KBM-7 (cell line): ENCODE results near the gene MRPL11.
A peak's percentile ranks its signal among the peaks of the same experiment; 100 is the strongest.

Source experiments
- DNase-seq: peaks from one replicate; pipeline ENCODE4 v3.0.0-alpha.2; 2015
- in situ Hi-C: fragments of 300-500 bp; cut with MboI; formaldehyde crosslinking; loops from 2 replicates; pipeline ENCODE4 v1.14.3; 2020; ENCODE audit warnings: low sequenced_read_pairs, low pct_unique_long_range_greater_than_20kb, mixed read lengths

Gene MRPL11

GRCh38 chr11:66438504-66439466, at the start of gene MRPL11:
TSS of gene MRPL11 (minus strand) at chr11:66438848. CDS start at chr11:66438754, 94 bp downstream.
- in situ Hi-C loops = no loop called here
- peak; percentile 95 for DNase-seq

DNA sequence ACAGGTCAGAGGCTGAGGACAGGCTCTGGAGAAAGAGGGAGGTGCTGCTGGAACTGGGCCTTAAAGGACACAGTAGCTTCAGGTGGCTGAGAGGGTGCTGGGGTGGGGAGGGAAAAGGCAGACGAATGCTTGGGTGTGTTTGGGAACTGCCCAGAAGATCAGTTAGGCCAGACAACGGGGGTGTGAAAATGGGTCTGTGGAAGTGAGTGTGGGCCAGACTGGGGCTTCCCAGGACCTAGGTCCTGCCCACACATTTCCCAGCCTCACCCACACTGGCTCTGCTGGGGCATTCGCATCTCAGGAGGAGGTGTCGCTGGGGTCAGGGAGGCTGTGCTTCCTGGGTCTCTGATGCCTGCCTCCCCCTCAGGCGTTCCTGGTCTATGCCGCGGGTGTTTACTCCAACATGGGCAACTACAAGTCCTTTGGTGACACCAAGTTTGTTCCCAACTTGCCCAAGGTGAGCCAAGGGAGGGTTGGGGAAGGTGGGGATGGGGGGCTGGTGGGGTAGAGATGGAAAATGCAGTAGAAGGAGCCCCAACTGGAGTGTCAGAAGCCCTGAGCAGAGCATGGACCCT, 46.2 kb upstream of the MRPL11 start:
- in situ Hi-C loops = no loop called here
- no peak for DNase-seq

DNA sequence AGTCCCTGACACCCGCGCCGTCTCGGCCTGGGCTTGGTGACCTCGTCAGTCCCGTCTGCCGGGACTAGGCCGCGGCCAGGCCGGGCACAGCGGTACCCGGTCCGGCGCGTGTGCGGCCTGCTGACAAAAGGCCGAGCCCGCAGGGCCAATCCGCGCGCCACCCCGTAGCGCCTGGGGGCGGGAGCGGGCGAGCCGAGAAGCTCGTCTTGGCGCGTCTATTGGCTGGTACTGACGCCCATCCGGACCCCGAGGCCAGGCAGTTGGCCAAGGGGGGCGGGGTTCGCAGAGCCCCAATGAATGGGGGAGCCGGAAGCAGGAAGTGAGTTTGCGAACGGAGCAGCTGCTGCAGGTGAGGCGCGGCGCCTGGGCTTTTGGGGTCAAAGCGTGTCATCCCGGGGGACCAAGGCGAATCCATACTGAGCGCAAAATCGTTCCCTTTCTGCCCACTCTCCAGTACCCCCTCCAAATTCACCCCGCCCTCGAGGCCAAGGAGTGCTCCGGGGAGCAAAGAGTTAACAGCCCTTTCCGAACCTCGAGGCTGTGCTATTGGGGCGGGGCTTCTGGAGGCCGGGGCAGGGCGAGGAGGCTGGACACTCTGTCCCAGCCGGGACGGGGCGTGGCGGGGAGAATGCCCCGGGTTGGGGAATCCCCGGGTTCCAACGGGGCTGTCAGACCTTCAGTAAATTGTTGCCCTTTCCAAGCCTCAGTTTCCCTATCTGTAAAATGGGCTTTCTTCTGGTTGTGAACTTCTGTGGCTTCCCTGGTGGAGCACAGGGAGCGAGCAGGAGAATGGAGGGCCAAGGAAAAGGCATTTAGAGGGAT, 41.7 kb upstream of the MRPL11 start, which contains the start of gene DPP3:
Gene DPP3 (plus strand): TSS at position 318 of the 822 bp plus-strand sequence. CDS start 1,767 bp downstream, outside the sequence.
- DNase-seq = peak; percentile 97
- in situ Hi-C loops = no loop called here

DNA sequence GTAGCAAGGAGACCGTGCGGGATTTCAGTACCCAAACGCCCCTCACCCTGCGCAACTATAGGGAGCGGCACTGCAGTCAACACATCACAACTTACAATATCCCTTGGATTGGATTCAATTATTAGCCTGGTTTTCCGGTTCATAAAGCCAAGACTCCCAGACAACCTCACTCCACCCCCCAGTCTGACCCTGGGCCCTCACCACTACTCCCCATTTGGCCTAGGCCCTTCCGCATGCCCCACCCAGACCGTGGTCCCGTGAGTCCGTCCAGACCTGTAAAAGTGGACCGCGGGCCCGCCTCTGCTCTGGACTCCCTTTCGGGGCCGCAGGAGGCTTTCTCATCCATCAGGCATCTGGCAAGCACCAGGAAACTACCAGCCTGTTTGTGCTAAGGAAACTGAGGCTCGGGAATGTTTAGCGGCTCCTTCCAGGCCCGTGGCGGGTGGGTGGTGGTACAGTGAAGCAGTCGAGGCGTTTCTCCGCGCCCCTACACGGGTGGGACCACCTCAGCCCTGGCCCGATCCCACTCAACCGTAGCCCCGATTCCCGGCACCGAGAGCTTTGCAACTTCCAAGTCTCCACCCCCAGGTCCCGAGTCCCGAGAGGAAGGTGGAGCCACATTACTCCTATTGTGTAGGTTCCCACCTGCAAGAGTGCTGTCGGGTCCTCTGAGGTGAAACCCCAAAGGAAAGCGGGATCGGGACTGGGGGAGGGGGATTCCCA, 40.9 kb upstream of the MRPL11 start:
- in situ Hi-C loops = no loop called here
- DNase-seq = no peak

GRCh38 chr11:66478729-66479393, 40.2 kb upstream of the MRPL11 start:
- in situ Hi-C loops = no loop called here
- peak; percentile 53 for DNase-seq

DNA sequence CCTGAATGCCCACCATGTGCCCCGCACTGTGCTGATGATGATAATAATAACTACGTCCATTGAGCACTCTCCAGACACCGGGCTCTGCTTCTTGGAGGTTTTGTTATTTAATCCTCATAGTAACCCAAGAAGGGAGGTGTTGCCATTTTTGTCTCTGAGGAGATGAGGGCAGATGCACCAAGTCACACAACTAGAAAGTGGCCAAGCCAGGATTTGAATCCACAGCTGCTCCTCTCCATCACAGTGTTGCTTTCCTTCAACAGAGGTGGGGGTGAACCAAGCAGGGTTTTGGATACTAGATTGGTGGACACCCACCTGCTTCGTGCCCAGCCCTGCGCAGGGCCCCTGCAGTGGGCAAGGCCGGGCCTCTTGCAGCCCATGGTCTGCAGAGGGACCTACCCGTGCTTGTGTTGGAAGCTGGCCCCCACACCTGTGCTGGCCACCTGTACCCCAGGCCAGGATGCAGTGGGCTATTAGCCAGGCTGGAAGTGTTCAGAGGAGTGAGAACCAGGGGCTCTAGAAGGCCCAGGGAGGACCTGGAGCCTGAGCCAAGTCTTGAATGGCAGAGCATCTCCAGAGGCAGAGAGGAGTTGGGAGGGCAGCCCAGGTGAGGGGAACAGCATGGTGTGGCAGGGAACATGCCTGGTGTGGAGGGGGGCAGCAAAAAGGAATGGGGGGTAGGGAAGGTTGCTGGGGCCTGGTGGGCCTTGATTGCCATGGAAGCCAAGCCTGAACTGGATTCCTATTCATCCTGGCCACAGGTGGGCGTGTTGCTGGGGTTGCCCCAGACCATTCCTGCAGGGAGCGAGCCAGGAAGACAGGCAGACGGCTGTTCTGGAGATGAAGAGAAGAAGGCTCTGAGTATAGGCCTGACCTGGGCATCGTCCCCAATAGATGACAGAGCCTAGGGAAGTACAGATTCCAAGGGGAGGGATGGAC, 38.9 kb upstream of the MRPL11 start:
- in situ Hi-C loops = no loop called here
- no peak for DNase-seq

GRCh38 chr11:66476841-66477251, 38.2 kb upstream of the MRPL11 start:
- no peak for DNase-seq
- in situ Hi-C loops = no loop called here

GRCh38 chr11:66476173-66476840, 37.7 kb upstream of the MRPL11 start:
- in situ Hi-C loops = no loop called here
- DNase-seq = no peak

DNA sequence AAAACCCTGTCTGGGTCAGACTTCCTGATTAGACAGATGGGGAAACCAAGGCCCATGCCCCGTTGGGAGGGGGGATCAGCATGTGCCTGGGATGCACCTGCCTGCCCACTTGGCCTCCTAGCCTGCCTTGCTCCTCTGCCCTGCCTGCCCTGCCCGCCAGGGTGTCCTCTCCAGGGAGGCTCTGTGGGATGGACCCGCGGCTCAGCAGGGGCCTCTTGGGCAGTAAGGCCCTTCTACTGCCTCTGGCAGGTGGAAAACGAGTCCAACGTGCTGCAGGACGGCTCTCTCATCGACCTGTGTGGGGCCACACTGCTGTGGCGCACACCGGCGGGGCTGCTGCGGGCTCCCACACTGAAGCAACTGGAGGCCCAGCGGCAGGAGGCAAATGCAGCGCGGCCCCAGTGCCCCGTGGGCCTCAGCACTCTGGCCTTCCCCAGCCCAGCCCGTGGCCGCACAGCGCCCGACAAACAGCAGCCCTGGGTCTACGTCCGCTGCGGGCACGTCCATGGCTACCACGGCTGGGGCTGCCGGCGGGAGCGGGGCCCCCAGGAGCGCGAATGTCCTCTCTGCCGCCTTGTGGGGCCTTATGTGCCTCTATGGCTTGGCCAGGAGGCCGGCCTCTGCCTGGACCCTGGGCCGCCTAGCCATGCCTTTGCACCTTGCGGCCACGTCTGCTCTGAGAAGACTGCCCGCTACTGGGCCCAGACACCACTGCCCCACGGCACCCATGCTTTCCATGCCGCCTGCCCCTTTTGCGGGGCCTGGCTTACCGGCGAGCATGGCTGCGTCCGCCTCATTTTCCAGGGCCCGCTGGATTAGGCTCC, 36.9 kb upstream of the MRPL11 start:
- in situ Hi-C loops = no loop called here
- DNase-seq = no peak

GRCh38 chr11:66473608-66474515, 35.2 kb upstream of the MRPL11 start:
- no peak for DNase-seq
- in situ Hi-C loops = no loop called here

DNA sequence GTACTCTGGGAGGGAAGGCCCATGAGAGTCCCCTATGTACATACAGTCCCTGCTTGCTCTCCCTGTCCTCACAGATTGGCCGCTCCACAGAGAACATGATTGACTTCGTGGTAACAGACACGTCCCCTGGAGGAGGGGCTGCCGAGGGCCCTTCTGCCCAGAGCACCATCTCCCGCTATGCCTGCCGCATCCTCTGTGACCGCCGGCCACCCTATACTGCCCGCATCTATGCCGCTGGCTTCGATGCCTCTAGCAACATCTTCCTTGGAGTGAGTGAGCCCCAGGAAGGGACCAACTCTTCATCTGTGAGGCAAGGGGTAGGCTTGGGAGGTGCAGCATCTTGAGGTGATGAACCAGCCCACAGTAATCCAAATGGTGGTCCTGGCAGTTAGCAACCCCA, 34.5 kb upstream of the MRPL11 start:
- DNase-seq = no peak
- in situ Hi-C loops = no loop called here

DNA sequence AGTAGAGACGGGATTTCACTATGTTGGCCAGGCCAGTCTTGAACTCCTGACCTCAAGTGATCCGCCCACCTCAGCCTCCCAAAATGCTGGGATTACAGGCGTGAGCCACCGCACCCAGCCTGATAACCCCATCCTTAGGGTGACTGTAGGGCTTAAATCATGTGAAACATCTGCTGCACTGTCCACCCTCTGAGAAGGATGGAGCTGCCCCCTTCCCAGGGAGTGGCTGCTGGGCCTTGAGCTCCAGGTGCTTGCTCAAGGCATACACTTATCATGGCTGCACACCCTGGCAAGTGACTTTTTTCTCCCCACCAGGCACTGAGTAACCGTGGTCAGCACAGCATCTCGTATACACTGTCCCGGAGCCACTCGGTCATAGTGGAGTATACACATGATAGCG, 33.4 kb upstream of the MRPL11 start:
- in situ Hi-C loops = no loop called here
- DNase-seq = no peak

DNA sequence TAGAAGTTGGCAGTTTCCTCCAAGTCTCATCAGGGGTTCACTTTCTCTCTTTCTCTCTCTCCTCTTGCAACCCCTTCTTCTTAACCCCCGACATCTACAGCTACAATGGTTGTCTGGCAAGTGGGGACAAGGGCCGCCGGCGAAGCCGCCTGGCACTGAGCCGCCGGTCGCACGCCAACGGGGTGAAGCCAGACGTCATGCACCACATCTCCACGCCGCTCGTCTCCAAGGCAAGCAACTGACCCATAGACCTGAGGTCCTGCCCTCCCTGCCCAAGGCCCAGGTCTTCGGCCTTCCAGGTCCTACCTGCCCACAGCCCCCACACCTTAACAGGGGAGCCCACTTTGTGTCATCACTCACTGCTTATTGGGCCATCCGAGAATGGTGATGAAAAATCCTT, 32.5 kb upstream of the MRPL11 start:
- in situ Hi-C loops = no loop called here
- DNase-seq = no peak

DNA sequence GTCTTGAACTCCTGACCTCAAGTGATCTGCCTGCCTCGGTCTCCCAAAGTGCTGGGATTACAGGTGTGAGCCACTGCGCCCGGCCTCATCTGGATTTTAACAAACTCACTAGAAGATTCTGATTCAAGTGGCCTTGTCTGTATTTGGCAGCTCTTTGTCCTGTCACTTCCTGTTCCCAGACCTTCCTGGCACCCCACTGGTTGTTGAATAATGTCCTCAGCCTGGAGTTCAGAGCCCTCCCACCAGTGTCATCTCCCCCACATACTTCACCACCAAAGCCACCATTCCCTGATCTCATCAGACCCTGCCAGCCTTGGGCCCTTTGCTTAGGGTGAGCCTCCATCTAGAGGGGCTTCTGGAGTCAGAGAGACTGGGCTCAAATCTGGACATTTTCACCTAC, 31.4 kb upstream of the MRPL11 start:
- in situ Hi-C loops = no loop called here
- peak; percentile 42 for DNase-seq

DNA sequence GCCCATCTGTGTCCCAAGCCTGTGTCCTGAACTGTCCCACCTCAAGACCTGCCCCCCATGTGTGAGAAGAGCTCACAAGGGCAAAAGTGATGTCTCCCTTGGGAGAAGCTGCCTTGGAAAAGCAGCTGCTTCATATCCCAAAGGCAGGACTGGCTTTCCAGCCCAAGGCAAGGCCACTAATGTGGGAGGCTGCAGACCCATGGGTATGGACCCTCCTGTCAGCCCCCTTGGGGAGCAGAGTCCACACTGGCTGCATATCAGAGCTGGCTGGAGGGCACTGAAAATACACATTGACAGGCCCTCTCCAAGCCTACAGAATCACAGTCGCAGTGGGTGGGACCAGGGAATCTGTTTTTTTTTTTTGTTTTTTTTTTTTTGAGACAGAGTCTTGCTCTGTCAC, 30.8 kb upstream of the MRPL11 start:
- no peak for DNase-seq
- in situ Hi-C loops = no loop called here
